KMS-11 (cell line): ENCODE data around the gene ITIH4.

Experiments
- H2AFZ ChIP-seq: fragments of 200-600 bp; sonication (generic); 2 replicates; pipeline ENCODE4 v1.6.1; 2016; ENCODE audit warnings: antibody characterized with exemption, mixed run types, low read depth
- H3K27ac ChIP-seq: fragments of 200-600 bp; sonication (generic); 2 replicates; pipeline ENCODE4 v1.6.1; 2016; ENCODE audit warnings: mild to moderate bottlenecking, mixed run types
- H3K27me3 ChIP-seq: fragments of 200-600 bp; sonication (generic); 2 replicates; pipeline ENCODE4 v1.6.1; 2017; ENCODE audit warnings: mild to moderate bottlenecking, low read depth, mixed run types, moderate library complexity; ENCODE audit not compliant: insufficient read depth
- H3K36me3 ChIP-seq: fragments of 200-600 bp; sonication (generic); 2 replicates; pipeline ENCODE4 v1.6.1; 2017; ENCODE audit warnings: mild to moderate bottlenecking, mixed run types; ENCODE audit not compliant: insufficient read depth
- H3K4me1 ChIP-seq: fragments of 200-600 bp; sonication (generic); 2 replicates; pipeline ENCODE4 v1.6.1; 2016; ENCODE audit warnings: mild to moderate bottlenecking, low read depth, mixed run types; ENCODE audit not compliant: poor library complexity, severe bottlenecking
- H3K4me2 ChIP-seq: fragments of 200-600 bp; sonication (generic); 2 replicates; pipeline ENCODE4 v1.7.0; 2016; ENCODE audit warnings: mild to moderate bottlenecking, mixed run types
- H3K4me3 ChIP-seq: fragments of 200-600 bp; sonication (generic); IDR thresholded peaks from 2 replicates; pipeline ENCODE4 v1.6.1; 2017; ENCODE audit warnings: low read depth, low read length, mixed read lengths; ENCODE audit not compliant: insufficient read depth
- H3K79me2 ChIP-seq: fragments of 200-600 bp; sonication (generic); 2 replicates; pipeline ENCODE4 v1.6.1; 2016; ENCODE audit warnings: low read depth, mixed run types; ENCODE audit not compliant: insufficient read depth
- H3K9ac ChIP-seq: fragments of 200-600 bp; sonication (generic); 2 replicates; pipeline ENCODE4 v1.6.1; 2016; ENCODE audit warnings: mild to moderate bottlenecking, mixed run types
- H4K20me1 ChIP-seq: fragments of 200-600 bp; sonication (generic); 2 replicates; pipeline ENCODE4 v1.6.1; 2016; ENCODE audit warnings: mild to moderate bottlenecking, mixed run types; ENCODE audit not compliant: insufficient read depth
- CTCF ChIP-seq: fragments of 200-600 bp; sonication (generic); conservative IDR thresholded peaks from 2 replicates; pipeline ENCODE4 v1.6.1; 2017; ENCODE audit warnings: low read depth, mild to moderate bottlenecking, antibody characterized with exemption, low read length, moderate library complexity, mixed read lengths

Gene ITIH4

DNA sequence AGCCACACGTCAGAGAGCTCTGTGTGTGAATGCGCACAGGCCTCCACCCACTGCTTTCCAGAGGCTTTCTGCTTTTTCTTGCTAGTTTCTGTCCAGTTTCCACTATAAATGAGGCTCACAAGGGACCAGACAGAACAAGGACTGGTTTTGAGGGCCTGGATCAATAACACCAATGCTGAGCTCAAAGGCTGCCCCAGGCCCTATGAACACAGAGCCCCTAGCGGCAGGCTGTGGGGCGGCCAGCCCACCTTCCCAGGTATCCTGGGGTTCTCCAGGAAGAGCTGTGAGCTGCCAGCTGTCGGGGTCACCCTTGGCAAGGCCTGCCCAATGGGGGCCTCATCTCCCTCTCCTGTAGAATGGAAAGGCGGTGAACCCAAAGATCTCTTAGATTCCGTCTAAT is 38.1 kb downstream of the ITIH4 start:
- Histone ChIP-seq H3K4me3 (no peak overlapping the region), H3K9ac (no peak overlapping the region), H2AFZ (no peak overlapping the region)

DNA sequence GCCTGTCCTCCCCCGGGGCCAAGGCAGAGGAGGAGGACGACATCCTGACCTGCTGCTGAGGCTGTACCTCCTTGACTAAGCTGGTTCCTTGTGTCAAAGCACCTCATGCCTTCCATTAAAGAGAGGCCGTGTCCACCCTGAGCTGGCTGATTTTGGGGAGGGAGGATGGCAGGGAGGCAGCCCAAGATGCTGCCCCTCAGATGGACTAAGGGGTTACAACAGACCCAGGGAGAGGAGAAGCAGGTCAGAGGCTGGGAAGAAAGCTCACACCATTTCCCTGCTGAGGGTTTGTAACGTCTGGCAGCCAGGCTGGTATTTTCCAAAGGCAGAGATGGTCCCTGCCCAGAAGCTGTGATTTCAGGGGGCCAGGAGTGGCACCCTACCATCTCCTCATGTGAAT is 38.5 kb downstream of the ITIH4 start:
- no peaks in the 10 kb centered on the region for H3K79me2 ChIP-seq
- H3K4me2 ChIP-seq: no peak overlapping the region
- H4K20me1 ChIP-seq: no peaks in the 10 kb centered on the region
- no peaks in the 10 kb centered on the region for H3K27me3 ChIP-seq
- no peak overlapping the region for H3K9ac ChIP-seq
- no peaks in the 10 kb centered on the region for H3K4me1 ChIP-seq
- H3K27ac ChIP-seq: no peak overlapping the region
- H3K36me3 ChIP-seq: no peaks in the 10 kb centered on the region
- TF ChIP-seq CTCF: no peak
- H2AFZ ChIP-seq: no peak overlapping the region
- H3K4me3 ChIP-seq: no peak overlapping the region

More for the DNA sequence above, 38.1 kb downstream of the ITIH4 start:
- no peaks in the 10 kb centered on the region for H3K4me1 ChIP-seq
- H4K20me1 ChIP-seq: no peaks in the 10 kb centered on the region
- H3K36me3 ChIP-seq: no peaks in the 10 kb centered on the region
- no peaks in the 10 kb centered on the region for H3K27me3 ChIP-seq
- TF ChIP-seq CTCF: no peak
- H3K27ac ChIP-seq: no peak overlapping the region
- H3K79me2 ChIP-seq: no peaks in the 10 kb centered on the region
- no peak overlapping the region for H3K4me2 ChIP-seq

- Histone ChIP-seq H2AFZ (no peak overlapping the region), H3K4me3 (no peak overlapping the region), H4K20me1 (no peaks in the 10 kb centered on the region), H3K27ac (no peak overlapping the region), H3K4me1 (no peaks in the 10 kb centered on the region), H3K27me3 (no peaks in the 10 kb centered on the region), H3K4me2 (no peak overlapping the region), H3K79me2 (no peaks in the 10 kb centered on the region), H3K9ac (no peak overlapping the region), H3K36me3 (no peaks in the 10 kb centered on the region)
- no peak for TF ChIP-seq CTCF
Measured at GRCh38 chr3:52791366-52791765, 39.1 kb downstream of the ITIH4 start.

DNA sequence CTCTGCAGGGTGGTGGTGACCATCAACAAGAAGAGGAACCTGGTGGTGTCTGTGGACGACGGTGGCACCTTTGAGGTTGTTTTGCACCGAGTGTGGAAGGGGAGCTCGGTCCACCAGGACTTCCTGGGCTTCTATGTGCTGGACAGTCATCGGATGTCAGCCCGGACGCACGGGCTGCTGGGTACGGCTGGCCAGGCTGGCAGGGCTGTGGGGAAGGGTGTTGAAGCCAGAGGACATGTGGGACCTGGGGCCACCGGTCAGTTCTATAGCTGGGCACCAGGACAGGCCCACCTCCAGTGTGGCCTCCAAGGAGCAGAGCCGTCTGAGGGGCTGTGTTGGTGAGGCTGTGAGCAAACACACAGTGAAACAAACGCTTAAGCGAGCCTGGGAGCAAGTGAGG is 39.7 kb downstream of the ITIH4 start:
- no peaks in the 10 kb centered on the region for H3K36me3 ChIP-seq
- no peaks in the 10 kb centered on the region for H3K27me3 ChIP-seq
- no peak overlapping the region for H3K27ac ChIP-seq
- H3K4me1 ChIP-seq: no peaks in the 10 kb centered on the region
- H4K20me1 ChIP-seq: no peaks in the 10 kb centered on the region
- no peak overlapping the region for H3K4me2 ChIP-seq
- H3K79me2 ChIP-seq: no peaks in the 10 kb centered on the region
- no peak for TF ChIP-seq CTCF
- H2AFZ ChIP-seq: no peak overlapping the region
- no peak overlapping the region for H3K4me3 ChIP-seq
- H3K9ac ChIP-seq: no peak overlapping the region

DNA sequence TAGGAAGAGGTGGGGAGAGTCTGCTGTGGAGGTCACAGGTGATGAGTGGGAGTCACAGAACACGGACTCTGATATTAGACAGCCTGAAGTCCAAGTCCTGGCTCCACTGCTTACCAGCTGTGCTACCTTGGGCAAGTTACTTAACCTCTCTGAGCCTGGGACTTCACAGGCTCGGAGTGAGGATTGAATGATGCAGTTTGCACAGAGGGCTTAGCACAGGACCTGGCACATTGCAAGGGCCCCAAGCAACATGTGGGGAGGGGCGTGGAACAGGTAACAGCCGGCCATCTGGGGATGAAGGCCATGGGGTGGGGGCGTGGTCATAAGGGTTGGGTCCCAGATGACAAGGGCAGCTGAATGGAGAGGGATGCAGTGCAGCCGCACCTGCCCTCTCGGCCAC is 40.1 kb downstream of the ITIH4 start:
- Histone ChIP-seq H3K27me3 (no peaks in the 10 kb centered on the region), H3K79me2 (no peaks in the 10 kb centered on the region), H3K27ac (no peak overlapping the region), H3K4me2 (no peak overlapping the region), H3K9ac (no peak overlapping the region), H3K4me1 (no peaks in the 10 kb centered on the region), H4K20me1 (no peaks in the 10 kb centered on the region), H3K4me3 (no peak overlapping the region), H2AFZ (no peak overlapping the region), H3K36me3 (no peaks in the 10 kb centered on the region)
- no peak for TF ChIP-seq CTCF
